K562 (cell line): ENCODE results near the gene SPI1. TPM values are rescaled to one million over a fixed set of nuclear protein-coding genes. Genes with fewer than 3 reads are reported as not detected.

Experiments
- ATF6 ChIP-seq: sonication (generic); formaldehyde crosslinking; IDR thresholded peaks from 2 replicates; pipeline ENCODE4 v1.4.0; 2020; ENCODE audit warnings: mild to moderate bottlenecking, missing genetic modification reagents
- BCOR ChIP-seq: fragments of 450-650 bp; IDR thresholded peaks from 2 replicates; pipeline ENCODE4 v1.6.1; 2016
- CAMTA2 ChIP-seq: fragments of 250-450 bp; sonication (Bioruptor Pico); conservative IDR thresholded peaks from 2 replicates; pipeline ENCODE4 v1.5.1; 2022
- ETV6 ChIP-seq, 3 experiments: fragments of 150-350 bp in 1 of 3; sonication (generic) in 1 of 3; formaldehyde crosslinking in 1 of 3; IDR thresholded peaks; 2 replicates each; pipeline versions ENCODE4 v1.6.1 to v1.8.0; 2014 to 2022; ENCODE audit warnings: borderline replicate concordance in 2 of 3, low read depth in 2 of 3, antibody characterized with exemption in 1 of 3, low read length in 1 of 3, mild to moderate bottlenecking in 1 of 3, missing genetic modification reagents in 1 of 3
- HDAC2 ChIP-seq: fragments of 450-650 bp; IDR thresholded peaks from 2 replicates; pipeline ENCODE4 v1.6.1; 2016; ENCODE audit warnings: mild to moderate bottlenecking
- KDM1A ChIP-seq, 2 experiments: fragments of 450-650 bp; IDR thresholded peaks; 2 replicates each; pipeline ENCODE4 v1.6.1; 2016; ENCODE audit warnings: mild to moderate bottlenecking in 2 of 2
- MLLT1 ChIP-seq, 2 experiments: fragments of 450-650 bp; IDR thresholded peaks; 2 replicates each; pipeline ENCODE4 v1.6.1; 2016
- PTBP1 ChIP-seq: fragments of 200-400 bp; formaldehyde crosslinking; IDR thresholded peaks from 2 replicates; pipeline ENCODE4 v1.6.1; 2017; ENCODE audit warnings: low read depth, low read length
- TRIM24 ChIP-seq, 2 experiments: fragments of 450-650 bp; IDR thresholded peaks; 2 replicates each; pipeline ENCODE4 v1.6.1; 2016
- ZFP36 ChIP-seq: fragments of 150-350 bp; IDR thresholded peaks from 2 replicates; pipeline ENCODE4 v1.6.1; 2018; ENCODE audit warnings: low read length, low read depth; ENCODE audit not compliant: partially characterized antibody
- ZNF134 ChIP-seq: fragments of 250-450 bp; sonication (Bioruptor Pico); conservative IDR thresholded peaks from 2 replicates; pipeline ENCODE4 v1.4.0; 2020
- ZNF561 ChIP-seq: fragments of 450-650 bp; formaldehyde crosslinking; conservative IDR thresholded peaks from 2 replicates; pipeline ENCODE4 v1.4.0; 2020; ENCODE audit warnings: mild to moderate bottlenecking, moderate library complexity
- ZZZ3 ChIP-seq: fragments of 450-650 bp; IDR thresholded peaks from 2 replicates; pipeline ENCODE4 v1.6.1; 2016; ENCODE audit warnings: antibody characterized with exemption, mild to moderate bottlenecking, moderate library complexity
- polyA plus RNA-seq, 8 experiments: library from polyadenylated mRNA; depleted of rRNA in 4 of 8; stranded (reverse) in 5 of 8; unstranded in 3 of 8; fragments of >200 nt; fragmentation: Nextera tagmentation in 2 of 8; fragmentation: Illumina TruSeq in 1 of 8; extraction: Ambion mirVana in 2 of 8; extraction: Trizol in 1 of 8; gene quantifications; 2 replicates each; pipeline versions ENCODE4 v1.2.1 to v1.2.3, GENCODE V29; 2011 to 2014; ENCODE audit warnings: inconsistent platforms in 1 of 8, missing spikeins in 1 of 8
- total RNA-seq, 7 experiments: library from RNA; depleted of rRNA in 6 of 7; stranded (reverse); fragments of >200 nt in 6 of 7; fragmentation: Illumina TruSeq in 2 of 7; extraction: Trizol in 2 of 7; gene quantifications; 2 replicates each; pipeline versions ENCODE4 v1.2.1 to v1.2.3, GENCODE V29; 2011 to 2021; ENCODE audit warnings: low replicate concordance in 1 of 7

Gene SPI1
- total and polyA plus RNA-seq, 9 of the 15 experiments (the other 6 are each of a cell fraction or from before 2014, with no cell fraction given), result 0.10 to 33.7 (median 10.3) TPM

- TF ChIP-seq ETV6 (IDR thresholded peaks at IDR 0.05; ENCODE audit: borderline replicate concordance in 1 of 2, low read depth in 2 of 2, low read length in 1 of 2) (no peak), ETV6 (CRISPR knock-in tag; IDR thresholded peaks at IDR 0.05; ENCODE audit: borderline replicate concordance) (no peak), ZNF561 (CRISPR knock-in tag) (no peak), CAMTA2 (no peak), PTBP1 (peak; percentile 83; the same call in 1 of the 2 replicates), MLLT1 (IDR thresholded peaks at IDR 0.05) (no peak), ZNF134 (CRISPR knock-in tag) (no peak), TRIM24 (IDR thresholded peaks at IDR 0.05) (no peak), ZFP36 (peak; percentile 88), BCOR (peak; percentile 94), HDAC2 (peak; percentile 75; the same call in 1 of the 2 replicates), ATF6 (CRISPR knock-in tag) (no peak), KDM1A (IDR thresholded peaks at IDR 0.05) (peak; percentile 65 to 81; a peak in 3 of 4 replicates), ZZZ3 (no peak)
Measured at GRCh38 chr11:47333886-47334443, 44.4 kb downstream of the SPI1 start (continued).
